ENCODE data around the gene HSP90AB1.

The HSP90AB1 gene

GRCh38 chr6:44258325-44258863 lies 11.5 kb downstream of the HSP90AB1 start:
- no peak for TF ChIP-seq CTCF (conservative IDR thresholded peaks at IDR 0.05; ENCODE audit: low read length)
- no peak for DNase-seq (ENCODE audit: low read depth)
- H3K4me3 ChIP-seq (ENCODE audit: low read length): no peak overlapping the region

- no peak for TF ChIP-seq CTCF (conservative IDR thresholded peaks at IDR 0.05; ENCODE audit: low read length)
- no peak for DNase-seq (ENCODE audit: low read depth)
- H3K4me3 ChIP-seq (ENCODE audit: low read length): no peak overlapping the region
These were observed 12.0 kb downstream of the HSP90AB1 start for GRCh38 chr6:44258921-44259320.

- DNase-seq (ENCODE audit: low read depth): no peak
- no peak for TF ChIP-seq CTCF (conservative IDR thresholded peaks at IDR 0.05; ENCODE audit: low read length)
- no peak overlapping the region for H3K4me3 ChIP-seq (ENCODE audit: low read length)
These were observed 13.1 kb downstream of the HSP90AB1 start for GRCh38 chr6:44260011-44260410.

GRCh38 chr6:44260451-44261297 lies 13.8 kb downstream of the HSP90AB1 start:
- no peak overlapping the region for H3K4me3 ChIP-seq (ENCODE audit: low read length)
- no peak for DNase-seq (ENCODE audit: low read depth)
- TF ChIP-seq CTCF (conservative IDR thresholded peaks at IDR 0.05; ENCODE audit: low read length): no peak

- H3K4me3 ChIP-seq (ENCODE audit: low read length): no peak overlapping the region
These were observed 14.7 kb downstream of the HSP90AB1 start for GRCh38 chr6:44261581-44261980.

GRCh38 chr6:44262467-44263353 lies 15.8 kb downstream of the HSP90AB1 start:
- peak overlapping the region; percentile 27; the same call in 1 of the 2 replicates for H3K4me3 ChIP-seq (ENCODE audit: low read length)
- TF ChIP-seq CTCF (conservative IDR thresholded peaks at IDR 0.05; ENCODE audit: low read length): no peak
- no peak for DNase-seq (ENCODE audit: low read depth)

More at GRCh38 chr6:44261581-44261980, 14.7 kb downstream of the HSP90AB1 start:
- DNase-seq (ENCODE audit: low read depth): no peak
- no peak for TF ChIP-seq CTCF (conservative IDR thresholded peaks at IDR 0.05; ENCODE audit: low read length)
